Loucy (cell line): Measurements from ENCODE around the gene TMEM167B.

ENCODE experiments used
- CTCF ChIP-seq: fragments of 200-600 bp; sonication (generic); conservative IDR thresholded peaks from 2 replicates; pipeline ENCODE4 v1.5.1; 2014; ENCODE audit warnings: mild to moderate bottlenecking, antibody characterized with exemption, low read length
- EZH2phosphoT487 ChIP-seq: fragments of 200-600 bp; IDR thresholded peaks from 2 replicates; pipeline ENCODE4 v1.6.1; 2018; ENCODE audit warnings: antibody characterized with exemption, mild to moderate bottlenecking, moderate library complexity, borderline replicate concordance

GRCh38 chr1:109136766-109137165 lies 46.2 kb downstream of the TMEM167B start:
- no peak for TF ChIP-seq CTCF
- no peak for TF ChIP-seq EZH2phosphoT487
